Ovary (tissue), 3 donors: Measurements from ENCODE around the gene RUNX1.

ENCODE experiments used
- CTCF ChIP-seq, 3 donors: fragments of 450-650 bp in 2 of 3; fragments of 200-600 bp in 1 of 3; IDR thresholded peaks; one replicate each; pipeline versions ENCODE4 v1.5.1 to v1.8.0; 2016 to 2022; ENCODE audit warnings: antibody characterized with exemption in 3 of 3, mild to moderate bottlenecking in 1 of 3
- POLR2A ChIP-seq: fragments of 450-650 bp; IDR thresholded peaks from one replicate; pipeline ENCODE4 v1.6.1; 2017; ENCODE audit warnings: antibody characterized with exemption, mild to moderate bottlenecking, moderate library complexity
- donor health status: DM: no; HTN: no; CAD: no.

- TF ChIP-seq CTCF (IDR thresholded peaks at IDR 0.05) (no peak), POLR2A (no peak)
Observed at GRCh38 chr21:34932233-34932632, 116.9 kb downstream of the RUNX1 start.
